AG04450 (cell line): ENCODE measurements around the gene ALDOC. TPM values are rescaled to one million over a fixed set of nuclear protein-coding genes. Genes with fewer than 3 reads are reported as not detected.

Experiments
- CTCF ChIA-PET: fragments of 300-600, 350-600 bp; formaldehyde crosslinking; extraction: SDS; loops from one replicate; lab custom pipeline; 2022; ENCODE audit warnings: antibody characterized with exemption, inconsistent platforms; lab: Charles Lee
- POLR2A ChIA-PET: fragments of 350-600 bp; formaldehyde crosslinking; extraction: SDS; loops from one replicate; lab custom pipeline; 2021; ENCODE audit warnings: antibody characterized with exemption, inconsistent platforms; lab: Yijun Ruan, JAX
- DNase-seq: peaks from one replicate; pipeline ENCODE4 v3.0.0-alpha.2; 2011; ENCODE audit warnings: low read depth, low spot score
- H3K27ac ChIP-seq: one replicate; pipeline ENCODE4 v1.5.1; 2012; ENCODE audit warnings: low read depth, low read length, control low read depth
- H3K27me3 ChIP-seq: one replicate; pipeline ENCODE4 v1.6.0; 2012; ENCODE audit warnings: low read length; ENCODE audit not compliant: control insufficient read depth, insufficient read depth
- H3K4me3 ChIP-seq: 2 replicates; pipeline ENCODE4 v1.5.1; 2011; ENCODE audit warnings: mild to moderate bottlenecking, low read depth, low read length, control low read depth
- H3K9me3 ChIP-seq: 2 replicates; pipeline ENCODE4 v1.5.1; 2012; ENCODE audit warnings: low read length; ENCODE audit not compliant: control insufficient read depth, insufficient read depth
- polyA plus RNA-seq: library from polyadenylated mRNA; depleted of rRNA; stranded (reverse); fragments of >200 nt; gene quantifications from 2 replicates; pipeline ENCODE4 v1.2.3, GENCODE V29; 2011
- TF ChIP-seq, protein P1 (sequence below): IDR thresholded peaks from 2 replicates; pipeline ENCODE4 v1.5.1; 2011; ENCODE audit warnings: low read depth, low read length, control low read depth, inconsistent platforms

The ALDOC gene
- polyA plus RNA-seq, 1 experiment: 46.3 TPM

GRCh38 chr17:28534740-28535375, 41.8 kb downstream of the ALDOC start:
- H3K4me3 ChIP-seq: no peak overlapping the region
- DNase-seq: no peak
- ChIA-PET CTCF (interaction anchor here (3.3 kb wide), 1 partner anchor 40 kb away, joined by 13 read pairs; no protein-coding TSS in a partner anchor), POLR2A (no interaction called here)
- H3K9me3 ChIP-seq: no peaks in the 10 kb centered on the region; the same call in 1 of the 2 replicates
- H3K27me3 ChIP-seq: peaks cover 38% of the 10 kb centered on the region
- TF ChIP-seq, protein P1, sequence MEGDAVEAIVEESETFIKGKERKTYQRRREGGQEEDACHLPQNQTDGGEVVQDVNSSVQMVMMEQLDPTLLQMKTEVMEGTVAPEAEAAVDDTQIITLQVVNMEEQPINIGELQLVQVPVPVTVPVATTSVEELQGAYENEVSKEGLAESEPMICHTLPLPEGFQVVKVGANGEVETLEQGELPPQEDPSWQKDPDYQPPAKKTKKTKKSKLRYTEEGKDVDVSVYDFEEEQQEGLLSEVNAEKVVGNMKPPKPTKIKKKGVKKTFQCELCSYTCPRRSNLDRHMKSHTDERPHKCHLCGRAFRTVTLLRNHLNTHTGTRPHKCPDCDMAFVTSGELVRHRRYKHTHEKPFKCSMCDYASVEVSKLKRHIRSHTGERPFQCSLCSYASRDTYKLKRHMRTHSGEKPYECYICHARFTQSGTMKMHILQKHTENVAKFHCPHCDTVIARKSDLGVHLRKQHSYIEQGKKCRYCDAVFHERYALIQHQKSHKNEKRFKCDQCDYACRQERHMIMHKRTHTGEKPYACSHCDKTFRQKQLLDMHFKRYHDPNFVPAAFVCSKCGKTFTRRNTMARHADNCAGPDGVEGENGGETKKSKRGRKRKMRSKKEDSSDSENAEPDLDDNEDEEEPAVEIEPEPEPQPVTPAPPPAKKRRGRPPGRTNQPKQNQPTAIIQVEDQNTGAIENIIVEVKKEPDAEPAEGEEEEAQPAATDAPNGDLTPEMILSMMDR: no peak
- H3K27ac ChIP-seq: no peak overlapping the region

DNA sequence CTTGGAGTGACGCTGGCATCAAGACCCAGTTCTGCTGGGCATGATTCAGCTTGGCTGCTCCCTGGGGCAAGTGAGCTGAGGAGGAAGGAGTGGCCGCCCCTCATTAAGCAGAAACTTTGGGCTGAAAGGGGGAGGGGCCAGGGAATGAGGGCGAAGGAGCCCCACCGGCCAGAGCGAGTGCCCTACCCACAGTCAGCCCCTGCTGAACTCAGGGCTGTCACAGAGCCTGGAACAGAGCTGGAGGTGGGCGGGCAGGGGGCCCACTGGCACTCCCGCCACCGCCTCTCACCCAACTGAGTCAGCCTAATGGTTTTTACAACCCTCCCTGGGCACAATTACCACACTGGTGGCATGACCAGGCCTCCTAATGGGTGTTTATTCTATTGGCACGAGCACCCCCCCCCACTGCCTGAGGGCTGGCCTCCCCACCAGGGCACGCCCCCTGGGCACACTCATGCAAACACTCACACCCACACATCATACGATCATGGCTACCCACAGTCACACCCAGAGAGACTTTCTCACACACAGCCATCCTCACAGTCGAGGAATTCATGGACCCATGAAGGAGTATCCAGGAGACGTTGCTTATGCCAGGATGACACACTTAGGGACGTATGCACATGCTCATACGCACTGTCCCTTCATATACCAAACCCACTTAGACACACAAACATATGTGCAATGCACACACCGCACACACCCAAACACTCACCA, 43.4 kb downstream of the ALDOC start:
- no peaks in the 10 kb centered on the region; the same call in 1 of the 2 replicates for H3K9me3 ChIP-seq
- TF ChIP-seq, protein P1: no peak
- H3K4me3 ChIP-seq: no peak overlapping the region
- no peak for DNase-seq
- no peak overlapping the region for H3K27ac ChIP-seq
- CTCF ChIA-PET: interaction anchor here (2.2 kb wide), 1 partner anchor 8 kb away, joined by 8 read pairs; no protein-coding TSS in a partner anchor
- peaks cover 36% of the 10 kb centered on the region for H3K27me3 ChIP-seq
- POLR2A ChIA-PET: interaction anchor here (0.8 kb wide), 1 partner anchor 30 kb away, joined by 3 read pairs; no protein-coding TSS in a partner anchor

- CTCF ChIA-PET: interaction anchor here (1.1 to 2.2 kb wide), 2 partner anchors 8 to 9 kb away, joined by 6 to 8 read pairs; no protein-coding TSS in a partner anchor
- no peak for DNase-seq
Measured at GRCh38 chr17:28532050-28532960, 44.4 kb downstream of the ALDOC start.

GRCh38 chr17:28530926-28531325, 45.8 kb downstream of the ALDOC start:
- CTCF ChIA-PET: interaction anchor here (1.1 to 2.2 kb wide), 2 partner anchors 9 to 10 kb away, joined by 6 to 8 read pairs; no protein-coding TSS in a partner anchor
- POLR2A ChIA-PET: no interaction called here

More at GRCh38 chr17:28532050-28532960, 44.4 kb downstream of the ALDOC start:
- peaks cover 30% of the 10 kb centered on the region for H3K27me3 ChIP-seq
- TF ChIP-seq, protein P1: no peak
- POLR2A ChIA-PET: interaction anchor here (0.8 kb wide), 1 partner anchor 29 kb away, joined by 3 read pairs; no protein-coding TSS in a partner anchor
- H3K4me3 ChIP-seq: no peak overlapping the region
- no peaks in the 10 kb centered on the region; the same call in 1 of the 2 replicates for H3K9me3 ChIP-seq
- no peak overlapping the region for H3K27ac ChIP-seq

More at GRCh38 chr17:28530926-28531325, 45.8 kb downstream of the ALDOC start:
- TF ChIP-seq, protein P1: no peak
- H3K27ac ChIP-seq: no peak overlapping the region
- H3K9me3 ChIP-seq: no peaks in the 10 kb centered on the region
- H3K27me3 ChIP-seq: peaks cover 19% of the 10 kb centered on the region
- H3K4me3 ChIP-seq: no peak overlapping the region
- DNase-seq: no peak
